EH (cell line): ENCODE results near the gene MANEAL.
"Not testable (repeated sequence)": the region's sequence is repeated elsewhere in the genome, so short reads cannot be mapped to it uniquely, and the experiment has no call there.

Experiments
- DNase-seq: peaks from one replicate; pipeline ENCODE4 v3.0.0-alpha.2; 2015; ENCODE audit warnings: low read depth

Gene MANEAL, protein sequence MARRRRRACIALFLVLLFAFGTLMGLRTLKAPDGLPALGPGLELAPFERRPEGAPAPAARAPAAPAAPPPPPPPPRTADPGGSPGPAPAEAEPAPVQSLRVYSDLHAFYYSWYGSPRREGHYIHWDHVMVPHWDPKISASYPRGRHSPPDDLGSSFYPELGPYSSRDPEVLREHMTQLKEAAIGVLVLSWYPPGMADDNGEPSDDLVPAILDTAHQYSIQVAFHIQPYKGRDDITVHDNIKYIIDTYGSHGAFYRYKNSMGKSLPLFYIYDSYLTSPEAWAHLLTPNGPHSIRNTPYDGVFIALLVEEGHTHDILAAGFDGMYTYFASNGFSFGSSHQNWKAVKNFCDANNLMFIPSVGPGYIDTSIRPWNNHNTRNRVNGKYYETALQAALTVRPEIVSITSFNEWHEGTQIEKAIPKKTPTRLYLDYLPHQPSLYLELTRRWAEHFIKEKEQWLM

GRCh38 chr1:37793773-37794371 is at the start of gene MANEAL:
TSS of gene MANEAL (plus strand) at chr1:37793847. CDS start at chr1:37794183, 336 bp downstream.
- peak; percentile 64 for DNase-seq

DNA sequence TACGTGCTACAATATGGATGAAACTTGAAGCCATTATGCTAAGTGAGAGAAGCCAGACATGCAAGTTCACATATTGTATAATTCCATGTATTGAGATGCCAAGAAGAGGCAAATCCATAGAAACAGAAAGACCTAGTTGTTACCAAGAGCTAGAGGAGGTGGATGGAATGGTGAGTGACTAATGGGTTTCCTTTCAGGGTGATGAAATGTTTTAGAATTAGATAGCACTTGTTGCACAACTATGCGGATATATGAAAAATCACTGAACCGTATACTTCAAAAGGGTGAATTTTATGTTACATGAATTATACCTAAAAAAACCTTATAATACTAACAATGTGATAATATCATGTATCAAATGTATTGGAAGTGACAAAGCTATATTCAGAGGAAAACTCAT is 46.8 kb upstream of the MANEAL start:
- DNase-seq = no peak

DNA sequence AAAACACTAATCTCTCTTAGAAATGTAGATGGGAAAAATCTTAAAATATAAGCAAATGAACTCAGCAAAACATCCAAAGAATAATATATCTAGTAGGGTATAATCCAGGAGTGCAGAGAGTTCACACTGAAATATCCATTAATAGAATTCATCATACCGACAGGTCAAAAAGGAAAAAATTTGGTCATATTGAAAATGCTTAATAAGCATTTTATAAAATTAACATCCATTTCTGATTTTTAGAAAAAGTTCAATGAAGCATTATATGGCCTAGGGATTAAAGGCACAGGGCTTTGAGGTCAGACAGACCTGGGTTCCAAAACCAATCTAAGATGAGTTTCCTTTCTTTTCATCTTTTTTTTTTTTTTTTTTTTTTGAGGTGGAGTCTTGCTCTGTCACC is 45.1 kb upstream of the MANEAL start:
- DNase-seq = no peak

GRCh38 chr1:37752213-37752582 is 41.4 kb upstream of the MANEAL start:
- DNase-seq = no peak

- peak; percentile 12 for DNase-seq
These were observed 40.8 kb upstream of the MANEAL start for GRCh38 chr1:37752583-37753471.

- no peak for DNase-seq
These were observed 40.0 kb upstream of the MANEAL start for GRCh38 chr1:37753473-37754321.

- DNase-seq = no peak
These were observed 38.4 kb upstream of the MANEAL start for GRCh38 chr1:37755290-37755689.

GRCh38 chr1:37755951-37756560 is 37.6 kb upstream of the MANEAL start:
- DNase-seq = no peak

DNA sequence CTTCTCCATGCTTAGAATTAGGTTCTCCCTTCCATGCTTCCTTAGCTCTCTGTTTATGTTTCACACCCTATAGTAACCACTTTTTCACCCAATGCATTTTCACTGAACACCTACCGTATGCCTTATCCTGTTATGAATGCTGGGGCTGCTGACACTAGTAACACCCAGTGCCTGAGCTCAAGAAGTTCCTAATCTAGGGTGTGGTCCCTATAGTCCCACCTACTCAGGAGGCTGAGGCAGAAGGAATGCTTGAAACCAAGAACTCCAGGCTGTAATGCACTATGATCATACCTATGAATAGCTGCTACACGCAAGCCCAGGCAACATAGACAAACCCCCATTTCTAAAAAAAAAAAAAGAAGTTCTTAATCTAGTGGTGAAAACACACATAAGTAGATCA is 34.2 kb upstream of the MANEAL start:
- DNase-seq = no peak

DNA sequence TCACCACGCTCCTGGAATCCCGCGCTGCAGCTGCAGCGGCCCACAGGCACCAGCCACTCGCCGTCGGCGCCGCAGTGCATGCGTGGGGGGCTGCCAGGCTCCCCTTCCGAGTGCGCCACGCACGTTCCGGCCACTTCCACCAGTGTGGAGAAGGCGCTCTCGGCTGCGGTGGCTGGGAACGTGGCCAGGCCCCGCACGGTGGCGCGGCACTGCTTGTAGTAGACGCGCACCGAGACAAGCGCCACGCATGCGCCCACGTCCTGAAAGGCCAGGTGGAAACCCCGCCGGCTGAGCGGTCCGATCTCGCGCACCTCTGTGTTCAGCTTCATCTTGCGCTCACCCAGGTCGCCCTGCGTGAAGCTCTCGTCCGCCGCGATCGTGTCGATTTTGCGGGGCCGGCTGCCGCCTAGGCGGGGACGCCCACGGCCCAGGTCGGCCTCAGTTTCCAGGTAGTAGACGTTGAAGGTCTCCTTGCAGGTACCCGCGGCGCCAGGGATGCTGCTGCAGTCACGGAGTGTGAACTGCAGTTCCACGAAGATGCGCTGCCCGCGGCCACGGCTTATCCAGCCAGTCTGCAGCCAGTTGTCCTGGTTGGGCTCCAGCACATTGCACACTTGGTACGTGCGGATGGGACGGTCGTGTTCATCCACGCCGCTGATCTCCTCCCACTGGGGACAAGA is 32.1 kb upstream of the MANEAL start:
- no peak for DNase-seq

DNA sequence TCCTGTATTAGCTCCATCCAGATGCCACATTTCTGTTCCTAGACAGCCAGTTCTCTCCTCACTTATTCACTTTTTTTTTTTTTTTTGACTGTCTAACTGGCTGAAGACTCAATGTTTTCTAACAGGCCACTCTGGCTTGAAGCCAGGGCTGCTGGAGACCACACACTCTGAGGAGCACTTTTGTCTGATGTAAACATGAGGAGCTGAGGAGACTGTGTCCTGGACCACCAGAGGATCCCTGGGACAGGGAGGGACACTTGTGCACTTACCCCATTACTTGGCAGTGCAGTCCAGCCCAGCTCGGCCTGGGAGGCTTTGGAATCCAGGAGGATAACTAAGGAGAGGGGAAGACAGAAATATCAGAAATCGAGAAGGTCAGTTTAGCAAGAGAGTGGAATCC is 31.1 kb upstream of the MANEAL start:
- no peak for DNase-seq

- no peak for DNase-seq
These were observed 29.7 kb upstream of the MANEAL start for GRCh38 chr1:37763791-37764413.

DNA sequence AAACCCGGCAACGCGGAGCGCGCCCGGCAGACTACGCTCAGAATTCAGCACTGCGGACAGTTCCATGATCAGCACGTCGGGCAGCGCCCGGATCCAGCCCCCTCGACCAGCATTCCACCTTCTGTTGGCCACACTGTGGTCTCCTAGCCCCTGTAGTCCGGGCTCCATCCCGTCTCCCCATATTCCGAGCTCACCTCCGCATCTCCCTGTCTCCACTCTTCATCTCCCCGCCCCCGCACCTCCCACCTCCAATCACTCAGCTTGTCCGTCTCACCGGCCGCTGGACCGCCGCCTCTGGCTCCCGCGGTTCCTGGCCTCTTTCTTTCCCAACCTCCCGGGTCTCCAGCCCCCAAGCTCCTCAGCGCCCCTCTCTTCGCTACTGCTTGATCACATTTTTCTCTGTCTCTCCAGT is 29.2 kb upstream of the MANEAL start:
- peak; percentile 46 for DNase-seq

DNA sequence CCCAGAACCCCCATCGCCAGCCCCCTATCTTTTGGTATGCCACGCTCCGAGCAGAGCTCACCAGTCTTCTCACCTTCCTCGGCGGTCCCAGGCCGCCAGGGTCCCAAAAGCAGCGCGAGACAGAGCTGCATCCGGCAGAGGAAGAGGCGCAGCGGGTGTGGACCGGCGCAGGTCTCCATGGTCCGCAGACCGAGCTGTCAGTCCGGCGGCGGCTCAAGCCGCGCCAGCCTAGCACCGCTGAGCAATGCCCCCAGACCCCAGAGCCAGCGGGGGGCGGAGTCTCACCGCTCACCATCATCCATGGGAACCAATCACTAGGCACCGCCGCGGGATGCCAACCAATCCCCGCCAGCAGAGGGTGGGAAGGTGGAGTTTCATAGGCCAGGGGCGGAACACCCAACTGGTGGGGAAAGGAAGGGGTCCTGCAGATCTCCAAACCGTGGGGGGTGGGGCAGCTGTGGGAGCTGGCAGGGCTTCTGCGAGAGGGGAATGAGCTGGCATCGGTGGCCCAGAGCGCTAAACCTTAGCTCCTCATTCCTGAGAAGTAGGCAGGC is 28.7 kb upstream of the MANEAL start, which contains the start of gene EPHA10:
Gene EPHA10, minus strand, starts transcription at position 233 of the 554 bp plus-strand sequence. Its CDS starts 54 bp downstream, at position 179.
- no peak for DNase-seq

DNA sequence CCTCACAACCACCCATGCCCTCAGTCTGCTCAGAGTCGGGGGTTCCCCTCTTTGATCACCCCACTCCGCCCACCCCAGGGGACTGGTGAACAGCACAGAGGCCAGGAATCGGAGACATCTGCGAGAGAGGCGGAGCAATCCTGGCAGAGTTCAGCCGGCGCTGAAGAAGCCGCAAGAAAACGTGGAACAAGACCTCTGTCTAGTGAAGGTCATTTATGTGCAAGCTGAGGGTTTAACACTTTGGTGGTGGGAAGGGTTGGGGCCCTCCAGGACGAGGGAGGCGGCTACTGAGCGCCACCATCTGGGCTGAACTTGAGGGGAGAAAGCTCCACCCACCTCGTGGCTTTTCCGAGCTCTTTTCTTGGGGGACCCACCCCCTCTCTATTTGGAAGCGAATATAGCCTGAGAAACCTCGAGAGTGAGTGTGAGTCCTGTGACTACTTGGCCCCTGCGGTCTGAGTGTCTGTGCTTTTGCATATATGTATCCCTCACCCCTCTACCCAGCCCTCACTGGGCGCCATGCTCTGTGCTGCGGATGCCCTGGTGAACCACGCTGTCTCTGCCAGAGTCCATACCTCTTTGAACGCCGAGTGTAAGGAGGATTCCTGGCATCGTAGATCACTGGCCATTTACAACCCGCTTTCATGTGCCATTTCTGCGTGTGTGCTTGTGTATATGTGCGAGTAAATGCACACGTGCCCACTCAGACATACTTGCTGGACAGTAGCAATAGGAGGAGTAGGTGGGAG is 27.6 kb upstream of the MANEAL start:
- no peak for DNase-seq

DNA sequence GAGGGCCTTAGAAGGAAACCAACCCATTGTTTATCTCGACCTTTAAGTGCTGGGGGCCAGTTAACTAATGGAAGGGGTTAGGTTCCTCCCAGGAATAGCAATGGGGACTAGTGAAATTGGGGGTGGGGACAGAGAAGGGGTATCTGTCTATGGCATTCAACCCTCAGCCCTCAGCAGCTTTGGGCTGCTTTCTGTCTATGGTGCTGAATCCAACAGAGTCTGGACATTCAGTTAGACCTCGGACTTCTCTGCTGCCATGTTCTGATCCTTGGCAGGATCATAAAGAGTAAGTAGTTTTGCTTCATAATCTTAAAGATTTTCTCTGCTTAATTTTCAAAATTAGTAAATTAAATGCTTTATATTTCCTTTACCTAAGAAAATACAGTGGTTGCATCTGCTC is 26.2 kb upstream of the MANEAL start:
- no peak for DNase-seq

DNA sequence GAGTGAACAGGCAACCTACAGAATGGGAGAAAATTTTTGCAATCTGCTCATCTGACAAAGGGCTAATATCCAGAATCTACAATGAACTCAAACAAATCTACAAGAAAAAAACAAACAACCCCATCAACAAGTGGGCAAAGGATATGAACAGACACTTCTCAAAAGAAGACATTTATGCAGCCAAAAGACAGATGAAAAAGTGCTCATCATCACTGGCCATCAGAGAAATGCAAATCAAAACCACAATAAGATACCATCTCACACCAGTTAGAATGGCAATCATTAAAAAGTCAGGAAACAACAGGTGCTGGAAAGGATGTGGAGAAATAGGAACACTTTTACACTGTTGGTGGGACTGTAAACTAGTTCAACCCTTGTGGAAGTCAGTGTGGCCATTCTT is 22.2 kb upstream of the MANEAL start:
- DNase-seq = not testable (repeated sequence)

- DNase-seq = no peak
These were observed 16.6 kb upstream of the MANEAL start for GRCh38 chr1:37776946-37777516.

GRCh38 chr1:37778654-37779053 is 15.0 kb upstream of the MANEAL start:
- no peak for DNase-seq
